Stimulated activated CD8-positive, alpha-beta memory T cell treated with anti-CD3 and anti-CD28 coated beads, Interleukin-4, amount 100 ng/mL, for 24 hours (primary cell): ENCODE measurements around the gene SNTA1.
"Not testable (repeated sequence)": the region's sequence is repeated elsewhere in the genome, so short reads cannot be mapped to it uniquely, and the experiment has no call there.

Experiments used
- DNase-seq: peaks from one replicate; pipeline ENCODE4 v3.0.0-alpha.2; 2020; ENCODE audit warnings: low read depth

SNTA1 gene

GRCh38 chr20:33393609-33394008 lies 50.0 kb downstream of the SNTA1 start:
- no peak for DNase-seq

- DNase-seq = no peak
These were observed 51.7 kb downstream of the SNTA1 start for GRCh38 chr20:33391722-33392415.

- DNase-seq = not testable (repeated sequence)
These were observed 54.2 kb downstream of the SNTA1 start for GRCh38 chr20:33389326-33389725.

- no peak for DNase-seq
These were observed 55.3 kb downstream of the SNTA1 start for GRCh38 chr20:33388268-33388667.

- DNase-seq = no peak
These were observed 56.4 kb downstream of the SNTA1 start for GRCh38 chr20:33387177-33387576.

GRCh38 chr20:33386673-33387072 lies 56.9 kb downstream of the SNTA1 start:
- no peak for DNase-seq

GRCh38 chr20:33377366-33377765 lies 66.2 kb downstream of the SNTA1 start:
- no peak for DNase-seq

- DNase-seq = no peak
These were observed 69.6 kb downstream of the SNTA1 start for GRCh38 chr20:33373735-33374605.

GRCh38 chr20:33372993-33373441 lies 70.5 kb downstream of the SNTA1 start:
- DNase-seq = no peak

GRCh38 chr20:33370291-33370690 lies 73.3 kb downstream of the SNTA1 start:
- DNase-seq = peak; percentile 11

GRCh38 chr20:33362898-33363297 lies 80.7 kb downstream of the SNTA1 start:
- DNase-seq = no peak

GRCh38 chr20:33359399-33360261 lies 83.9 kb downstream of the SNTA1 start:
- DNase-seq = no peak
